B cell (primary cell): ENCODE data around the gene PSMB5. TPM values are rescaled to one million over a fixed set of nuclear protein-coding genes. Genes with fewer than 3 reads are reported as not detected.

Experiments
- ATAC-seq: fragments of 200-7000 bp; cut with Tn5 transposase; one replicate; pipeline ENCODE4 v1.10.0; 2021; ENCODE audit warnings: low read depth, mild to moderate bottlenecking, moderate number of reproducible peaks, moderate library complexity
- CTCF ChIA-PET: fragments of 350-600 bp; sonication (Branson Sonifier 250); formaldehyde crosslinking; loops from one replicate; lab custom pipeline; 2021; ENCODE audit warnings: antibody characterized with exemption, inconsistent platforms; lab: Charles Lee
- POLR2A ChIA-PET: fragments of 350-600 bp; sonication (Branson Sonifier 250); formaldehyde crosslinking; loops from one replicate; lab custom pipeline; 2021; ENCODE audit warnings: antibody characterized with exemption; lab: Charles Lee
- DNase-seq: peaks from one replicate; pipeline ENCODE4 v3.0.0; 2013
- H2AFZ ChIP-seq: 2 replicates; pipeline ENCODE4 v1.6.1; 2012; ENCODE audit warnings: mild to moderate bottlenecking, low read depth, low read length; ENCODE audit not compliant: insufficient read depth, poor library complexity, severe bottlenecking
- H3K27ac ChIP-seq, 2 donors: 1 replicate in 1 of 2; 2 replicates in 1 of 2; pipeline ENCODE4 v1.5.1; 2012 to 2013; ENCODE audit warnings: low read length in 2 of 2, mild to moderate bottlenecking in 2 of 2, moderate library complexity in 1 of 2
- H3K27me3 ChIP-seq, 4 experiments: fragments of 200-600 bp in 1 of 4; sonication (generic) in 1 of 4; replicated peaks in 1 of 4; 1 replicate in 2 of 4; 2 replicates in 2 of 4; pipeline versions ENCODE4 v1.6.1 to v1.7.0; 2013 to 2016; ENCODE audit warnings: low read length in 3 of 4, mild to moderate bottlenecking in 2 of 4, mixed read lengths in 1 of 4, moderate library complexity in 1 of 4; ENCODE audit not compliant: insufficient read depth in 4 of 4, control insufficient read depth in 3 of 4; ENCODE audit errors: control extremely low read depth in 1 of 4
- H3K36me3 ChIP-seq, 2 experiments: replicated peaks in 1 of 2; 1 replicate in 1 of 2; 2 replicates in 1 of 2; pipeline versions ENCODE4 v1.6.1 to v1.7.1; 2013; ENCODE audit warnings: low read length in 1 of 2; ENCODE audit not compliant: insufficient read depth in 2 of 2, control insufficient read depth in 1 of 2; ENCODE audit errors: control extremely low read depth in 1 of 2, extremely low read depth in 1 of 2
- H3K4me1 ChIP-seq, 2 donors: fragments of 200-600 bp in 1 of 2; sonication (generic) in 1 of 2; 1 replicate in 1 of 2; 2 replicates in 1 of 2; pipeline versions ENCODE4 v1.5.1 to v1.6.1; 2013 to 2017; ENCODE audit warnings: low read length in 2 of 2; ENCODE audit not compliant: control insufficient read depth in 2 of 2, insufficient read depth in 2 of 2
- H3K4me2 ChIP-seq: replicated peaks from 2 replicates; pipeline ENCODE3; 2012; ENCODE audit warnings: mild to moderate bottlenecking, low read depth, low read length; ENCODE audit not compliant: poor library complexity, severe bottlenecking
- H3K4me3 ChIP-seq, 5 experiments: fragments of 200-600 bp in 1 of 5; sonication (generic) in 1 of 5; 1 replicate in 3 of 5; 2 replicates in 2 of 5; pipeline versions ENCODE4 v1.5.1 to v1.7.0; 2011 to 2016; ENCODE audit warnings: low read length in 4 of 5, mild to moderate bottlenecking in 4 of 5, low read depth in 2 of 5, control low read depth in 1 of 5, moderate library complexity in 1 of 5; ENCODE audit not compliant: insufficient read depth in 1 of 5; ENCODE audit errors: control extremely low read depth in 1 of 5, extremely low read depth in 1 of 5
- H3K79me2 ChIP-seq: fragments of 200-600 bp; sonication (generic); one replicate; pipeline ENCODE4 v1.6.0; 2016; ENCODE audit warnings: low read length; ENCODE audit not compliant: control insufficient read depth, insufficient read depth
- H3K9ac ChIP-seq: fragments of 200-600 bp; sonication (generic); 2 replicates; pipeline ENCODE4 v1.6.1; 2017; ENCODE audit warnings: mild to moderate bottlenecking, low read length, moderate library complexity
- H3K9me3 ChIP-seq, 3 donors: one replicate each; pipeline versions ENCODE4 v1.6.1 to v1.7.1; 2013; ENCODE audit warnings: low read length in 2 of 3; ENCODE audit not compliant: control insufficient read depth in 2 of 3, insufficient read depth in 1 of 3; ENCODE audit errors: control extremely low read depth in 1 of 3
- H4K20me1 ChIP-seq: 2 replicates; pipeline ENCODE4 v1.6.0; 2012; ENCODE audit warnings: mild to moderate bottlenecking, low read length; ENCODE audit not compliant: insufficient read depth, control insufficient read depth, poor library complexity, severe bottlenecking
- H3K27ac Mint-ChIP-seq: one replicate; pipeline ENCODE4 v1.8.0; 2021; ENCODE audit warnings: mixed read lengths
- H3K27me3 Mint-ChIP-seq: one replicate; pipeline ENCODE4 v1.8.0; 2021; ENCODE audit warnings: mixed read lengths
- H3K4me1 Mint-ChIP-seq: one replicate; pipeline ENCODE4 v1.8.0; 2021; ENCODE audit warnings: mixed read lengths
- H3K4me3 Mint-ChIP-seq: one replicate; pipeline ENCODE4 v1.8.0; 2021; ENCODE audit warnings: mixed read lengths
- H3K9me3 Mint-ChIP-seq: one replicate; pipeline ENCODE4 v1.8.0; 2022; ENCODE audit warnings: mixed read lengths; ENCODE audit not compliant: insufficient read depth
- EZH2 ChIP-seq: IDR thresholded peaks from 2 replicates; pipeline ENCODE4 v1.6.1; 2012; ENCODE audit warnings: borderline replicate concordance, low read depth, mild to moderate bottlenecking, moderate library complexity, low read length; ENCODE audit not compliant: insufficient read depth, poor library complexity, severe bottlenecking
- WGBS: methylation state at CpG from one replicate; pipeline ENCODE4 v1.1.5; 2013; ENCODE audit warnings: missing lambda C conversion rate; ENCODE audit not compliant: insufficient coverage; 5-methylcytosine and 5-hydroxymethylcytosine counted together
- intact Hi-C: fragments of 100-400 bp; cut with micrococcal nuclease; formaldehyde crosslinking; loops from one replicate; pipeline ENCODE4 v1.10.0; 2022
- polyA plus RNA-seq: library from polyadenylated mRNA; depleted of rRNA; stranded (reverse); fragments of >200 nt; gene quantifications from 2 replicates; pipeline ENCODE4 v1.2.3, GENCODE V29; 2012
- total RNA-seq, 2 donors: library from RNA; stranded (reverse); fragments of 120-200 nt in 1 of 2; gene quantifications; 1 replicate in 1 of 2; 2 replicates in 1 of 2; pipeline versions ENCODE4 v1.2.3 to v1.2.4, GENCODE V29; 2013 to 2022
- TF ChIP-seq, protein P1 (sequence below): fragments of 200-600 bp; IDR thresholded peaks from one replicate; pipeline ENCODE4 v1.8.0; 2022; ENCODE audit warnings: antibody characterized with exemption, mild to moderate bottlenecking

PSMB5 gene
- total and polyA plus RNA-seq, 2 donors (not counting 1 experiment from before 2014, with no cell fraction given) = 16.5 to 29.0 TPM

DNA sequence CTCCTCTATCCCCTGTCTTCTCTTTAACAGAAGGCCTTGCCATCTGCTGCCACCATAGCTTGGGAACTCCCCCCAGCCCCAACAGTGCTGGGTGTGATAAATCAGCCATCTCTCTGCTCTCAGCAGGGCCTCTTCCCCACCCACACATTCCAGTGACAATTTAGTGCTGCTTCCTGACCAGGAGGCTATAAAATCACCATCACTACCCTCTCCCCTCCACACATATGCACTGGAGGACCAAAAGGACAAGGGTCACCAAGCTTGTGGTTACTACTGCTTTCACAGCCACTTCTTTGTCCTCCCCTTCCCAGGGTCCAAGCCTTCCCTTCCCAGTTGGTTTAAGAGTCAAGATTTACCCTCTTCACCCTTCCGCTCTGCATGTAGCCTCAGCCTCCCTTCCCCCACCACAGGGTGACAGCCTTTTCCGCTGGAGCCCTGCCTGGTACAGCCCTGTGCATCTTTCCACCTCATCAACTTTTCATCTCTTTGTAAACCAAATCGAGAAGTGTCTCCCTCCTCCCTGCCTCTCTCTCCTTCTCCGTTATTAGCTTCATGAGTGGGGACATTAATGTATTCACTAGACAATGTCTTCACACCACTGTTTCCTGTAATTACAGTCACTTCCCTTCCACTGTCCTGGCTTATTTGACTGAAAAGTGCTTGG is 9.4 kb downstream of the PSMB5 start:
- ATAC-seq (no peak), DNase-seq (no peak)
- Histone ChIP-seq H3K36me3 (peaks cover 0 to 16% of the 10 kb centered on the region in 2 experiments), H3K27me3 (no peaks in the 10 kb centered on the region), H3K9ac (no peak overlapping the region), H3K9me3 (no peaks in the 10 kb centered on the region), H3K4me2 (no peak overlapping the region), H3K4me1 (peaks cover 0 to 3% of the 10 kb centered on the region in 2 donors), H3K4me3 (no peak overlapping the region), H2AFZ (no peak overlapping the region), H4K20me1 (no peaks in the 10 kb centered on the region), H3K27ac (no peak overlapping the region), H3K79me2 (no peaks in the 10 kb centered on the region)
- Mint-ChIP-seq H3K27me3 (no peaks in the 10 kb centered on the region), H3K27ac (no peak overlapping the region), H3K4me3 (no peak overlapping the region), H3K9me3 (no peaks in the 10 kb centered on the region), H3K4me1 (peaks cover 11% of the 10 kb centered on the region)
- intact Hi-C loops = no loop called here
- 89% methylated on average over 2 of the region's 4 CpGs for WGBS
- TF ChIP-seq, protein P1, sequence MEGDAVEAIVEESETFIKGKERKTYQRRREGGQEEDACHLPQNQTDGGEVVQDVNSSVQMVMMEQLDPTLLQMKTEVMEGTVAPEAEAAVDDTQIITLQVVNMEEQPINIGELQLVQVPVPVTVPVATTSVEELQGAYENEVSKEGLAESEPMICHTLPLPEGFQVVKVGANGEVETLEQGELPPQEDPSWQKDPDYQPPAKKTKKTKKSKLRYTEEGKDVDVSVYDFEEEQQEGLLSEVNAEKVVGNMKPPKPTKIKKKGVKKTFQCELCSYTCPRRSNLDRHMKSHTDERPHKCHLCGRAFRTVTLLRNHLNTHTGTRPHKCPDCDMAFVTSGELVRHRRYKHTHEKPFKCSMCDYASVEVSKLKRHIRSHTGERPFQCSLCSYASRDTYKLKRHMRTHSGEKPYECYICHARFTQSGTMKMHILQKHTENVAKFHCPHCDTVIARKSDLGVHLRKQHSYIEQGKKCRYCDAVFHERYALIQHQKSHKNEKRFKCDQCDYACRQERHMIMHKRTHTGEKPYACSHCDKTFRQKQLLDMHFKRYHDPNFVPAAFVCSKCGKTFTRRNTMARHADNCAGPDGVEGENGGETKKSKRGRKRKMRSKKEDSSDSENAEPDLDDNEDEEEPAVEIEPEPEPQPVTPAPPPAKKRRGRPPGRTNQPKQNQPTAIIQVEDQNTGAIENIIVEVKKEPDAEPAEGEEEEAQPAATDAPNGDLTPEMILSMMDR = no peak
- TF ChIP-seq EZH2 = no peak
- ChIA-PET CTCF (interaction anchor here (1.2 to 2.1 kb wide), 2 partner anchors 30 to 33 kb away, joined by 3 to 7 read pairs; no protein-coding TSS in a partner anchor), POLR2A (no interaction called here)

DNA sequence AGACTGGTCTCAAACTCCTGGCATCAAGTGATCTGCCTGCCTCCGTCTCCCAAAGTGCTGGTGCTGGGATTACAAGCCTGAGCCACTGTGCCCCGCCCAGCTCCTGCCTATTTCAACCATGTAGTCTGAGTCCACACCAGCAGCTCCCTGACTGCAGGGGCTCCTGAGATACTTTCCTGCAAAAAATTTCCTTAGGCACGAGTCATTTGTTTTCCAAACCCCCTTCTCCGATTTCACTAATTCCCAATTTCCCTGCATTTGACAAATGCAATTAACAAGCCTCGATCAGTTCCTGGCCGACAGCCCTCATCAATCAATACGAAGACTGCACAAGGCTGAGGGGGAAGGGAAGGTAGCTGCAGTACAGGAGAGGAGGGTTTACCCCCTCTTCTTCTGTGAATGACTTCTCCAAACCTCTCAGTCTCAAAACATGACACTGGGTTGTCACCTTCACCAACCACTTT is 10.1 kb downstream of the PSMB5 start:
- peaks cover 0 to 3% of the 10 kb centered on the region in 2 donors for H3K4me1 ChIP-seq
- H3K27ac Mint-ChIP-seq = no peak overlapping the region
- H3K4me2 ChIP-seq = no peak overlapping the region
- no peak overlapping the region for H3K4me3 ChIP-seq
- DNase-seq (no peak), ATAC-seq (no peak)
- no peaks in the 10 kb centered on the region for H3K9me3 ChIP-seq
- TF ChIP-seq EZH2 = no peak
- TF ChIP-seq, protein P1 = no peak
- no peaks in the 10 kb centered on the region for H3K9me3 Mint-ChIP-seq
- 95% methylated on average over 2 of the region's 7 CpGs for WGBS
- H3K27me3 ChIP-seq = no peaks in the 10 kb centered on the region
- no peak overlapping the region for H2AFZ ChIP-seq
- peaks cover 0 to 16% of the 10 kb centered on the region in 2 experiments for H3K36me3 ChIP-seq
- CTCF ChIA-PET = interaction anchor here (1.1 to 2.1 kb wide), 4 partner anchors 29 to 44 kb away, joined by 3 to 7 read pairs (median 4); partner anchors contain the start of gene CDH24
- intact Hi-C loops = no loop called here
- H3K79me2 ChIP-seq = no peaks in the 10 kb centered on the region
- H3K27ac ChIP-seq = no peak overlapping the region
- H3K9ac ChIP-seq = no peak overlapping the region
- no peak overlapping the region for H3K4me3 Mint-ChIP-seq
- POLR2A ChIA-PET = interaction anchor here (0.6 kb wide), 1 partner anchor 12 kb away, joined by 12 read pairs; no protein-coding TSS in a partner anchor
- H4K20me1 ChIP-seq = no peaks in the 10 kb centered on the region
- peaks cover 11% of the 10 kb centered on the region for H3K4me1 Mint-ChIP-seq
- H3K27me3 Mint-ChIP-seq = no peaks in the 10 kb centered on the region
